Fibroblast of lung (primary cell): ENCODE results near the gene SMIM38.

Experiments
- EZH2 ChIP-seq: IDR thresholded peaks from 2 replicates; pipeline ENCODE4 v1.5.1; 2012; ENCODE audit warnings: low read length, control low read depth, mild to moderate bottlenecking; ENCODE audit errors: missing control alignments
- TF ChIP-seq, protein P1 (sequence below), 2 donors: IDR thresholded peaks in 1 of 2; conservative IDR thresholded peaks in 1 of 2; 1 replicate in 1 of 2; 2 replicates in 1 of 2; pipeline ENCODE4 v1.5.1; 2011 to 2012; ENCODE audit warnings: low read length in 2 of 2, control low read depth in 1 of 2, inconsistent platforms in 1 of 2, low read depth in 1 of 2, mild to moderate bottlenecking in 1 of 2

DNA sequence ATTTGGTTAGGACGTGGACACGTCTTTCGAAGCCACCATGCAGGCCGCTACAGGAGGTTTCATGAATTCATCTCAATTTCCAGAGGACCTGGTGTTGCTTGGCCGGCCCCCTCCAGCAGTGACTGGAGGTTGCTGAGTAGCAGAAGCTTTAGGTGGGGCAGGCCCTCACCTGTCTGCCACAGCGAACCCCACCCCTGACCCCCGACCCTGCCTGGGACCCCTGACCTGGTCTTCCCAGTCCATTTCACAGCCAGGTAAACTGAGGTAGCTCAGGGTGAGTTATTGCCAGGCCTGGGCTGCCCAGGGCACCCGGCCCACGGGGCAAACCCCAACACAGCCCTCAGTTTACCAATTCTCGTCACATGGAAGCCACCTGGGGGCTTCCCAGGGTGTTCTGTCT lies 39.1 kb upstream of the SMIM38 start:
- TF ChIP-seq, protein P1, sequence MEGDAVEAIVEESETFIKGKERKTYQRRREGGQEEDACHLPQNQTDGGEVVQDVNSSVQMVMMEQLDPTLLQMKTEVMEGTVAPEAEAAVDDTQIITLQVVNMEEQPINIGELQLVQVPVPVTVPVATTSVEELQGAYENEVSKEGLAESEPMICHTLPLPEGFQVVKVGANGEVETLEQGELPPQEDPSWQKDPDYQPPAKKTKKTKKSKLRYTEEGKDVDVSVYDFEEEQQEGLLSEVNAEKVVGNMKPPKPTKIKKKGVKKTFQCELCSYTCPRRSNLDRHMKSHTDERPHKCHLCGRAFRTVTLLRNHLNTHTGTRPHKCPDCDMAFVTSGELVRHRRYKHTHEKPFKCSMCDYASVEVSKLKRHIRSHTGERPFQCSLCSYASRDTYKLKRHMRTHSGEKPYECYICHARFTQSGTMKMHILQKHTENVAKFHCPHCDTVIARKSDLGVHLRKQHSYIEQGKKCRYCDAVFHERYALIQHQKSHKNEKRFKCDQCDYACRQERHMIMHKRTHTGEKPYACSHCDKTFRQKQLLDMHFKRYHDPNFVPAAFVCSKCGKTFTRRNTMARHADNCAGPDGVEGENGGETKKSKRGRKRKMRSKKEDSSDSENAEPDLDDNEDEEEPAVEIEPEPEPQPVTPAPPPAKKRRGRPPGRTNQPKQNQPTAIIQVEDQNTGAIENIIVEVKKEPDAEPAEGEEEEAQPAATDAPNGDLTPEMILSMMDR (conservative IDR thresholded peaks at IDR 0.05 in 1 of 2, IDR thresholded peaks at IDR 0.05 in 1 of 2; ENCODE audit: low read depth in 1 of 2, low read length in 2 of 2), result no peak
- no peak for TF ChIP-seq EZH2
